HG02943 (cell line): ENCODE results near the gene TREML2.

Source experiments
- ATAC-seq: cut with Tn5 transposase; IDR thresholded peaks from one replicate; pipeline ENCODE4 v1.9.1; 2021; ENCODE audit warnings: mild to moderate bottlenecking, low read depth, moderate library complexity; ENCODE audit not compliant: unreplicated experiment

TREML2 gene

DNA sequence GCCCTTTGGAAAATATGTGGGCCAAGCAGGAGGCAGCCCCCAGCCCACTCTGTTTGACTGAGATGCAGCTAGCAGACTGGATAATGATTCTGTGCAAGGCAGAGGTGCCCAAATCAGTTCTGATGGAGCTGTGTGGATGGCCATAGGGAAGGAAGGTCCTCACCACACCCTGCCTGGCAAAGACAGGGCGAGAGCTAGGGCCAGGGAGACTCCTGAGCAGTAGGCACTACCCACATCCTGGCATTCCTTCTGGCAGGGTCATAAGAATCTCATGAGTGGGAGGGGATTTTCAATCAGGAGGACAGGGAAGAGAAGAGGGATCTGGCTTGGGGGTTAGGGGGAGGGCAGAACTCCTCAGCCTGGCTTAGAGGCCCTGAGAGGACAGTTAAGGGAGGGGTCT, 19.4 kb downstream of the TREML2 start:
- ATAC-seq: no peak

DNA sequence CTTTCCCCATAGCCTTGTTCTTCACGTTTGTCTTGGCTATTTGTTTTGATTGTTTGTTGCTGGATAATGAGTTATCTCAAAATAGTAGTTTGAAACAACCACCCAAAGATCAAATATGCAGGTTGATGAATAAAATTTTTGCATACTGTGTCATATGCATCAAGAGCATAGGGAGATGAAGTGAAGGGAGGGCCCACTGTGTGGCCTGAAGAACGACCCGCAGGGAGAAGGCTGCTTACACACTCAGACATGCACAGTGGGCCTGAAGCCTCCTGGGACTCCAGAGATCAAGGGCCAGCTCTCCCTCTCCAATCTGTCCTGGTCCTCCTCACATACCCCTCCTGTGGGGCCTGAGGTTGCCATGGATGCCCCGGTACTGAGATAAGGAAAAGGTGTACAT, 21.8 kb downstream of the TREML2 start:
- ATAC-seq: no peak

DNA sequence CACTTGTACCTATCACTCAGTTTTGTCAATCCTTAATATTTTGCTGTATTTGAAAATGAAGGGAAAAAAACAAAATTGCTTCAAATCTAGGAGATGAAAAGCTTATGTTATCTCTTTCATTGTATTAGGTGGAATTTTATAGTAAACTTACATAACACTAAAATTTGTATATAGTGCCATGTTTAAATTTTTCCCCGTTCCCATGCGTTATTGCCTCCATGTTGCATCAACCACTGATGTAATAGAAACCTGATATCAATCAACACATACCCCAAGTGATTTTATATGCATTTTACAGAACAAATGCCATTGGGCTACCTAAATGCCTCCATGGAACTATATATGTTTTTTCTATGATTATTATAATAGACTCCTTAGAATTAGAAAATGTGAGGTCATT, 23.3 kb downstream of the TREML2 start:
- ATAC-seq: no peak

DNA sequence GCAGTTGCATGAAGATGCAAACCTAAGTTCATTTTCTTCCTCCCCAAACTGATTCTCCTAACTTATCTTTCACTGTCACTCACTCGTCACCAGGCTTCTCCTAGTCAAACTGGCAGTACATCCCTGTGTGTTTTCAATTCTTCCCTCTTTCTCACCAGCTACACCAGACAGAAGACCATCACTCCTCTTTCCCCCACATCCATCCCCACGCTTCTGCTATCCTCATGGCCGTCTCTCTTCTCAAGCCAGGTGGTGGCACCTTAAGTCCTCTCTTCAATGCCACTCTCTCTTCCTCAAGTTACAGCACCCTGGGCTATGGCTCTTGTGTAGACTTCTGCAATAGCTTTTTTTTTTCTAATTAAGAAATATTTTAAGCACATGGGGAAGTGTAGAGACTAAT, 23.7 kb downstream of the TREML2 start:
- ATAC-seq: no peak

DNA sequence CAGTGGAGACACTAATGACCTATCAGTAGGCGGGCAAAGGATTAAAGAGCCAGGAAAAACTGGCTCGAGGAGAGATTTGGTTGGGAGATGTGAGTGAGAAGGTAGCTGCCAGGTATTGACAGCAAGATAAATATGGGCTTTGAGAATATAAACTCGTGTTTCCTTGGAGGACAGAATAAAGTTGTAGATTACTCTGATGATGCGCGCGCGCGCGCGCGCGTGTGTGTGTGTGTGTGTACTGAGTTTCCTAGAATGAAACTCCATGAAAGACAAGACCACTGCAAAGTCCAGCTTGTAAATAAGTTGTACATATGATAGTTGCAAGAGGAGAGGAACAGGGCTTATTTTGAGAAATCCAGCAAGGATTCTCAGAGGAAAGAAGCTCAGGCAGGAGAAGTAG, 24.8 kb downstream of the TREML2 start:
- no peak for ATAC-seq

DNA sequence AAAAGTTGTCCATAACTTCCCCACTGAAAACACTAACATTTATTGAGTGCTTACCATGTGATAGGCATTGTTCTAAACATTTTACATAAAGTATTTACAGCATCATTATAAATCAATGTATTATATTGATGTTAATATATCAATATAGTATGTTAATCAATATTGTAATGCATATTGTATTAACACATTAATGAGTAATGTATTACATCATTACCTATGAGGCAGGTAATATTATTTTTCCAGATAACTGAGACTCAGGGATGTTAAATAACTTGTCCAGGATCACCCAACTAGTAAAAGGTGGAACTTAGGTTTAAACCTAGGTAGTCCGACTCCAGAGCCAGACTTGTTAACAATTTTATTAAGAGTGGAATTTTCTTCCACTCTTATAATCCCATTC, 25.9 kb downstream of the TREML2 start:
- ATAC-seq: no peak

DNA sequence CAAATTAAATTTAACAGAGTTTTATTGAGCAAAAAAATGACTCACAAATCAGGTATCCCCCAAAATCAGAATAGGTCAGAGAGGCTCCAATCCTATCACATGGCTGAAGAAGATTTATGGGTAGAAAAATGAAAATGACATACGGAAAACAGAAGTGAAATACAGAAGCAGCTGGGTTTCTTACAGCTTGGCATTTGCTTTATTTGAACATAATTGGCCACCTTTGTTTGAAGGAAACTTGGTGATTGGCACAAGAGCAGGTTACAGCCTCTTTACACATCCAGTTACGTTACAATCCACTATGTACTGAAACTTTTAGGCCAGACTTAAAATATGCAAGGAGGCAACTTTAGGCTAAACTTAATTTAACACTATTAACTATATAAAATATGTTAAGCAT, 26.3 kb downstream of the TREML2 start:
- no peak for ATAC-seq

DNA sequence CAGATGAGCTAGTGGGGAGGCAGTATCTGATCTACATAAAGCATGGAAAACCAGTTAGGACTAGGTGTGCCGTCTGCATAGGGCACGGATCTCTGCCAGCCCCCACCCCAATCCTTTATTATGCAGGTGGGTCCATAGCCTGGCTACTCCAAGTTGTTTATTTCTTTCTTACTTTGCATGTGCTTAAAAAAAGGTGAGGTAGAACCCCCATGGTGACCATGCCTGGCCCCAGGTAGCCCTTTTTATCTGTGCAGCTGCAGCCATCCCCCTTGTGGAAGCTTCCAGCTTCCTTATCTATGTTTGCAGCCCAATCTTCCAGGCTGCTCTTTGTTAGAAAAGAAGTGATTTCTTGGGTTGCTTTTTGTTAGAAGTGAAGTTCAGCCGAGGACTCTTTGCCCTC, 29.0 kb downstream of the TREML2 start:
- no peak for ATAC-seq

DNA sequence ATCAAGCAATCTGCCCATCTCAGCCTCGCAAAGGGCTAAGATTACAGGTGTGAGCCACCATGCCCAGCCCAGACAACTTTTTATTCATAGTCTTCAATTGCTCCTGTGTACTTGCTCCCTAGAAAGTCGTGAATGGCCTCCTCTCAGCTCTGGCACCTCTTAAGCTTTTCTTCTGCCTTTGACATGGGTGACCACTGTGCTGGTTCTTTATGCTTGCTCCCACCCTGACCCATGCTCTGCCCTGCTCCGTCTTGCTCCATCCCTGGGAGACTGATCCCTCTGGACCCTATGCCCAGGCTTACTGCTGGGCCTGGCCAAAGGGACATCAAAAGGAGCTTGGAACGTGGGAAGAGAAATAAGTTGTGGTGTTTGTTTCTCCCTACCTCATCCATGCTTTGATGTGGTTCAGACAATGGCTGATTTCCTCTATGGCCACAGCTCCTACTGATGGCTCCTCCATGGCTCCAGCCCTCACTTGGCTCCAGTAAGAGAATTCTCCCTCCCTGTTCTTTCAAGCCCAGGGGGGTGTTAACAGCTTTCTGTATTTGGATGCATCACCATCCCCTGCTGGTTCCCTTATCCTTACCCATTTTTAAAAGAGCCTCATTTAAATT, 30.3 kb downstream of the TREML2 start:
- ATAC-seq: no peak

DNA sequence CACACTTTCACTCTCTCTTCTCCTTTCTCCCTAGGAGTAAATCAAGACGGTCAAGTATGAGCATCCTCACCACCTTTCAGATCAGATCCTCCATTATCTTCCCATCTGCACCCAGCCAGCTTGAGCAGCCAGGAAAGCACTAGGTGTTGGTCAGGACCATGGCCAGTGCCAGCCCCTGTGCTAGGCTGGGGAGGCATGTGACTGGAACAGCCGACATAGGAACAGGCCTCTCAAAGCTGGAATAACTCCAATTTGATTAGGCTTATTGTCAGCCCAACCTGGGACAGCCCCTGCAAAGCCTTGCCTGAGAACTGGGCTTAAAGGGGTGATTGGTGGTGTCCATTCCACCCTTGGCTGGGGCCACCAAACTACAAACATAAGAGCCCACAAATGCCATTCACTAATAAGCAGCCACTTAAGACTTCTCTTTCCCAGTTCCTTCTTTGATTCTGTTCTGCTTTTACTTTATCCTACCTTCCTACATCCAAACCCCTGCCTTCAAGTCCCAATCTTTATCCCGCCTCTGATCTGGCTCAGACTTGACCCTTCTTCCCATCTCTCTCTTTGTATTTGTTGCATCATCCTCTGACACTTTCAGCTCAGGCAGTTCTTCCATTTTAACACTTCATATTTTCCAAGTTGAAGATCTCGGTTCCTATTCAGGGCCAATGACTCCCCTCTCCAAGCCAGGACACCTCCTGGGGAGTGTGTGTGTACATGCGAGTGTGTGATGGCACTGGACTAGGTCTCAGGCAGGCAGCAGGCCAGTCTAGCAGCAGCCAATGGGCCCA, 33.6 kb downstream of the TREML2 start:
- ATAC-seq: no peak

DNA sequence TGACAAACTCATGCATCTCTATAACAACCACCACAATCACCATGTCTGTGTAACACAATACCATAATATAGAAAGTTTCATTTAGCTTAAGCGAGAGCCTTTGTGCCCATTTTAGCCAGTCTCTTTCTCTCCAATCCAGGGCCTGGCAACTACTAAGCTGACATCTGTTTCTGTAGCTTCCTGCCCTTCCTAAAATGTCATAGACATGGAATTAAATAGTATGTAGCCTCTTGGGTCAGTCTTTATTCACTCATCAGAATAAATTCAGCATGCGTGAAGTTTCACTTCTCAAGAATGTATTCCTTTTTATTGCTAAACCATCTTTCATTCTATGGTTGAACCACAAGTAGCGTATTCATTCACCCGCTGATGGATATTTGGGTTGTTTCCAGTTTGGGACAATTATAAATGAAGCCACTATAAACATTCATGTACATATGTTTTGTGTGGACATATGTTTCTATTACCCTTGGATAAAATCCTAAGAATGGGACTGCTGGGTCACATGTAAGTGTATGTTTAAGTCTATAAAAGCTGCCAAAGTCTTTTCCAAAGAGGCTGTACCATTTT, 36.3 kb downstream of the TREML2 start:
- no peak for ATAC-seq

DNA sequence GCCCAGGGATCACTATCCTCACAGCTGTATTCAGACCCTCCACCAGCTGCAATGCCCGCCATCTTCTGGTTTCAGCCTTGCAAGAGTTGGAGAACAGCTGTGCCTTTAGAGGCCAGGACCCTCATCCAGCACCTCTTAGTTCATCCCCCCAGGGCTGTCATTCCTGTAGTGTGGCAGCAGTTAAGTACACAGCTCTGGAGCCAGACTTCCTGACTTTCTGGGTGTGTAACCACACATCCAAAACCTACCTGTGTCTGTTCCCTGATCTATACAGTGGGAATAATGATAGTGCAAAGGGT, 37.6 kb downstream of the TREML2 start:
- ATAC-seq: no peak

DNA sequence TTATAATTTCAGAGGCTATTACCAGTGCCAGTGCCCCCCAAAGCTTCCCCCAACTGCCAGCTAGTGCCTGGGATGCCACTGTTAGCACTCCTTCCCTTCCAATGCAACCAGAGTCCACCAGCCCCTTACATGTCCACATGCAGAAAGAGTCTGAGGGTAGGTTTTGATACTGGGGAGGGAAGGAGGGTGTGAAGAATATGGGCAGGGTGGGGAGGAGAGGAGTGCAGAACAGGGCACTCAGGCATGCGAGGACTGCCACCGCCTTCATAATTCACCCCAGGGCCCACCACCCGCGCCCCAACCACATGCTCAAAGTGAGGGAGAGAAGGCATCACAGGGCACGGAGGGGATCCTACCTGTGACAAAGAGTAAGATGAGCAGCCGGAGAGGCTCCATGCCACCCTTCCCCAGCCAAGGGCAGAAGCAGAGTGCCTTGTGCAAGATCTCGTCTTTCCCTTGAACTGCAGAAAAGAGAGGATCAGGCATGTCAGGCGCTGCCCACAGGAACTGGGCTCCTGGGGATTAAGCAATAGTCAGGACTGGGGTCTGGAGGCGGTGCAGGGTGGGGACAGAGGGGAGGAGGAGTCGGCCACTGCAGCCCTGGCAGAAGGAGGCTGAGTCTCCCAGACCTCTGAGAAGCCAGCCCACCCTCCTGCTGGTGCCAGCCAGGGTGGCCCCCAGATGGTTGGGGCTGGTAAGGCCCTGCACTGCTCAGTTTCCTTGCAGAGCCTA, 38.1 kb downstream of the TREML2 start, which contains the start of gene TREM2:
Gene TREM2 (minus strand): TSS at position 430 of the 732 bp plus-strand sequence. CDS start 34 bp downstream, at position 396.
- ATAC-seq: no peak

DNA sequence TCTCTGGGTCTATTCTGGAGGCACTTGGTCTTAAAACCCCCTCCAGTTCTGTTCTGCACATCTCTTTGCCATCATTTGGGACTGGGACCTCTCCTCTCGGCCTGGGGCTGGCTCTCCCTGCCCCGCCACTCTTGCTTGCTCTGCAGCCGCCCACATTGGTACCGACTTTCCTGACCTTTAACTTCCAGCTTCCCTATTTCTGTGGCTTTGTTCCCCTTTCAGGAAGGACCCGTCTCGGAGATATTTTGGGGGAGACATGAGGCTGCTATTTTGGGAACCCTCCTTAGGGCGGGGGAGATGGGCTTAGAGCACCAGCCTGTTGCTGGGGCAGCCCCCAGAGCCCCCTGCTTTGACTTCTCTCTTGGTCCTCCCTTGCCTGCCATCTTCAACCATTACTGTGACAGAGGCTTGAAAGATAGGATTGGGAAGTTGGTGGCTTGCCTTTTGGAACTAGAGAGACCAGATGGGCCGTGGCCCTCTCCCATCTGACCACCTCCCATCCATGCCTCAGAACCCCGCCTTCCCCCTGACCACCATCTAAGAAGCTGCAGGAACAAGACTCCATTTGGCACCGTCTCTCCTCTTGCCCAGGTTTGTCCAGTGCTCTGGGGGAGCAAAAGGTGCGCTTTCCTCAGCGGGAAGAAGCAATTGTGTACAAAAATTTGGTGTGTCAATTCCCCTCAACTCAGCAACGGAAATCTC, 38.9 kb downstream of the TREML2 start:
- no peak for ATAC-seq

DNA sequence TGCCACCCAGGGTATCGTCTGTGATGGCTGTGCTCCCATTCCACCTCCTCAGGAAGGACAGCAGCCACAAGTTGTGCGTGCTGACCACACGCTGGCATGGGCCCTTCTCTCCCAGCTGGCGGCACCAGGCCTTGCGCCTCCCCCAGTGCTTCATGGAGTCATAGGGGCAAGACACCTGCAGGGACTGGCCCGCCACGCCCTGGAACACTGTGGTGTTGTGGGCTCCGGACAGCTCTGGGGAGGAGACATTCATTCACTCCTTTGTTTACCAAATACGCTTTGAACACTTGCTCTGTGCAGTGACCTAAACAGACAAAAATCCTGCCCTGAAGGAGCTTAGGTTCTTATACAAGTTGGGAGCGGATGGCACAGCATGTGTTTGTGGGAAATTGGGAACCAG, 39.6 kb downstream of the TREML2 start:
- ATAC-seq: no peak

DNA sequence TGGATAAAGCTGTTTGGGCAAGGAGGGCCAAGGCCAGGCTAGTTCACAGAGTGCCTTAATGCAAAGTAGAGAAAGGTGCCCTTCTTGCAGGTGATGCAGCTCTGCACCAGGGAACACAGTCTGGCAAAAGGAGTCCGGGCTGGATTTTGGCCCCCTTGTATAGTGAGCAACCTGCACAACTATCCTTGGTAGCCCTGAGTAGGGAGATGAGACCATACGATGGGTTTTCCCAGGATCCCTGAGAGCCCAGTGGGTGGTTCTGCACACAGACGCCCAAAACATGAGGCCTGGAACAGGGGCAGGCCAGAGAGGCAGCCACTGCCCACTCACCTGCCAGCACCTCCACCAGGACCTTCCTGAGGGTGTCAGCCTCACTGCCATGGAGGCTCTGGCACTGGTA, 40.0 kb downstream of the TREML2 start:
- ATAC-seq: no peak

DNA sequence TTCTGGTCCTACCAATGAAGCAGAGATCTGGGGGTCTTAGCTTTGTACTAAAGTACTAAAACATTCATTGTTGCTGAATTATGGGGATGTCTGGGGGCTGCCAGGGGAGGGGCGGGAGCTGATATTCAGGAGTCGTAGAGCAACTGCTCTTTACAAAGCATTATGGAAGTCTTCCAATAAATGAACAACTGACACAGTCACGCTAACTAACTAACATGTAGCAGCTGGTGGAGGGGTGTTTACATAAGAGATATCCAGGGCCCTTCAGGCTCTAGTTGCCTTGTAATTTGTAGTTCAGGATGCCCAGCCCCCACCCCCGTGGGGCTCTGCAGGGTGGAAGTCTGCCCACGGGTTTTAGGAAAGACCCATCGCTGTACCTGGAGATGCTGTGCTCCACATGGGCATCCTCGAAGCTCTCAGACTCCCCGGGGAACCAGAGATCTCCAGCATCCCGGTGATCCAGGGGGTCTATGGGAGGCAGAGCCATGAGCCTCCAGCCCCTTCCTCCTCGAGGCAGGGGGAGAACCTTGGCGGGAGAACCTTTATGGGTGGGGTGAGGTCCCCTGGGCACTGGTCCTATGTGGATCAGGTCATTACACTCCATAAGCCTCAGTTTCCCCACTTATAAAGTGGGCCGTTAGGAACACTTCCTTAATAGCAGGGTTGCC, 41.4 kb downstream of the TREML2 start:
- ATAC-seq: no peak

DNA sequence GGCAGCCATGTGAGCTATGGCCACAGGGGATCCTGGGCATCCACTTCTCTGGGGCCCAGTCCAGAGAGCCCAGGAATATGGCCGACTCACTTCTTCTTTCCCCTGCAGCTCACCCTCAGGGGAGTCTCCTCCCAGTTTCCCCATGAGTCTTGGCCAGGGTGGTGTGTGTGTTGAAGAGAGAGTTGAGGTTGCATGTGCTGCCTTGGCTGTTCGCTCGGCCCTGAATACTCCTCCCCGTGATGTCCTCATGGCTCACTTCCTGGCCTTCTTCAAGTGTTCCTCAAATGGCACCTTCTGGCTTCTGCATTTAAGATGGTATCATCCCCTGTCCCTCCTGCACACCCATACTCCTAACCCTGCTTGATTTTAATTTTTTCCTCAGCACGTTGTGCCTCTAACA, 43.6 kb downstream of the TREML2 start:
- no peak for ATAC-seq

DNA sequence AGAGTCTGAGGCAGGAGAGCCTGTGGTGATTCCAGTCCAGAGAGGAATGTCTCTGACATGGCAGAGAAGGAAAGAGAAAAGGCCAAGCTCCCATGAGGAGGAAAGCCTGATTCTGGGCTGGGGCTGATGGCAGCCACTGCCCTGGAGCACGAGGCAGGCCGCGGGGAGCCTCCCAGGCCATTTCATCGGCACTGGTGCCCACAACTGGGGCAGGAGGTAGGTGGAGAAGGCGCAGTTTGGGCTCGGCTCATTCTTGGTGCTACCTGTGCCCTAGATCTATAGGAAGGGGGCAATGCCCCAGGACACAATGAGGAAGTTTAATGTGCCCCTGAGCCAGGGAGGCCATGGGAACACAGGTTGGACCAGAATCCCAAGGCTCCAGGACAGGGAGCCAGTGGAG, 44.2 kb downstream of the TREML2 start:
- no peak for ATAC-seq

DNA sequence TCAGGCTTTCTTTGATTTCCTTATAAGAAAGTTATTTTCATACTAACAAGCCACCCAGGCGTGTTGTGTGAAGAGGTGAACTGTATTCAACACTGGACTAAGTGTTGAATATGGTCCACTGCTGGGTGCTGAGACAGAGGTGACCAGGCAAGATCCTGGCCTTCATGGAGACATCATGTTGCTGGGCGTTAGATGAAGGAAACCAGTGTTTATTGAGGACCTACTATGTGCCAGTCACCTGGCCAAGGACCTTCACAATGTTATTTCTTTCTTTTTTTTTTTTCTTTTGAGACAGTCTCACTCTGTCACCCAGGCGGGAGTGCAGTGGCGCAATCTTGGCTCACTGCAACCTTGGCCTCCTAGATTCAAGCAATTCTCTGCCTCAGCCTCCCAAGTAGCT, 44.9 kb downstream of the TREML2 start:
- ATAC-seq: no peak
